Liver (tissue), 9 donors: ENCODE data around the gene ZNF492. TPM values are rescaled to one million over a fixed set of nuclear protein-coding genes. Genes with fewer than 3 reads are reported as not detected.

Experiments used
- DNase-seq: peaks from one replicate; pipeline ENCODE4 v3.0.0-alpha.2; 2017; ENCODE audit warnings: low spot score
- H3K27ac ChIP-seq, 2 donors: one replicate each; pipeline ENCODE4 v1.7.0; 2013; ENCODE audit warnings: inconsistent platforms in 2 of 2, low read length in 2 of 2, control low read depth in 1 of 2, low read depth in 1 of 2, mild to moderate bottlenecking in 1 of 2
- H3K27me3 ChIP-seq, 4 donors: one replicate each; pipeline versions ENCODE4 v1.6.1 to v1.7.0; 2013; ENCODE audit warnings: low read length in 3 of 4, inconsistent platforms in 1 of 4, mild to moderate bottlenecking in 1 of 4, moderate library complexity in 1 of 4; ENCODE audit not compliant: control insufficient read depth in 4 of 4, insufficient read depth in 4 of 4
- H3K36me3 ChIP-seq, 4 donors: one replicate each; pipeline versions ENCODE4 v1.6.1 to v1.7.0; 2013; ENCODE audit warnings: low read length in 3 of 4, mild to moderate bottlenecking in 3 of 4, low read depth in 1 of 4, moderate library complexity in 1 of 4; ENCODE audit not compliant: control insufficient read depth in 4 of 4, insufficient read depth in 3 of 4
- H3K4me1 ChIP-seq, 4 donors: one replicate each; pipeline versions ENCODE4 v1.6.1 to v1.7.0; 2013; ENCODE audit warnings: low read length in 3 of 4, mild to moderate bottlenecking in 3 of 4, moderate library complexity in 1 of 4; ENCODE audit not compliant: control insufficient read depth in 4 of 4, insufficient read depth in 4 of 4
- H3K4me3 ChIP-seq, 3 donors: one replicate each; pipeline versions ENCODE4 v1.6.1 to v1.7.0; 2013; ENCODE audit warnings: low read length in 3 of 3, control low read depth in 1 of 3, low read depth in 1 of 3, mild to moderate bottlenecking in 1 of 3
- H3K9ac ChIP-seq, 2 donors: one replicate each; pipeline ENCODE4 v1.7.0; 2013; ENCODE audit warnings: low read length in 2 of 2, mild to moderate bottlenecking in 2 of 2, moderate library complexity in 2 of 2, control low read depth in 1 of 2, low read depth in 1 of 2
- H3K9me3 ChIP-seq, 4 donors: one replicate each; pipeline versions ENCODE4 v1.6.1 to v1.7.0; 2013; ENCODE audit warnings: low read length in 3 of 4; ENCODE audit not compliant: control insufficient read depth in 4 of 4
- CTCF ChIP-seq: fragments of 150-350 bp; IDR thresholded peaks from 2 replicates; pipeline ENCODE4 v1.5.1; 2017; ENCODE audit warnings: improper control_type of control experiment, low read depth, low read length; ENCODE audit not compliant: missing input control
- GABPA ChIP-seq, 2 donors: IDR thresholded peaks in 1 of 2; conservative IDR thresholded peaks in 1 of 2; 2 replicates each; pipeline ENCODE4 v1.6.1; 2016; ENCODE audit warnings: antibody characterized with exemption in 2 of 2, mild to moderate bottlenecking in 1 of 2, moderate library complexity in 1 of 2
- HNF4A ChIP-seq, 2 donors: conservative IDR thresholded peaks; 2 replicates each; pipeline ENCODE4 v1.6.1; 2016; ENCODE audit warnings: antibody characterized with exemption in 2 of 2, mild to moderate bottlenecking in 2 of 2
- HNF4G ChIP-seq: IDR thresholded peaks from 2 replicates; pipeline ENCODE4 v1.6.1; 2016; ENCODE audit warnings: antibody characterized with exemption
- JUND ChIP-seq, 2 donors: IDR thresholded peaks; 2 replicates each; pipeline ENCODE4 v1.6.1; 2016; ENCODE audit warnings: antibody characterized with exemption in 2 of 2
- NR2F2 ChIP-seq: IDR thresholded peaks from 2 replicates; pipeline ENCODE4 v1.6.1; 2016; ENCODE audit warnings: antibody characterized with exemption
- RAD21 ChIP-seq, 2 donors: IDR thresholded peaks; 2 replicates each; pipeline ENCODE4 v1.6.1; 2016; ENCODE audit warnings: antibody characterized with exemption in 2 of 2, mild to moderate bottlenecking in 2 of 2
- REST ChIP-seq: IDR thresholded peaks from 2 replicates; pipeline ENCODE4 v1.6.1; 2016; ENCODE audit warnings: antibody characterized with exemption, mild to moderate bottlenecking
- SP1 ChIP-seq: IDR thresholded peaks from 2 replicates; pipeline ENCODE4 v1.6.1; 2018; ENCODE audit warnings: antibody characterized with exemption, mild to moderate bottlenecking
- TAF1 ChIP-seq: conservative IDR thresholded peaks from 2 replicates; pipeline ENCODE4 v1.6.1; 2016; ENCODE audit warnings: antibody characterized with exemption, mild to moderate bottlenecking
- YY1 ChIP-seq: IDR thresholded peaks from 2 replicates; pipeline ENCODE4 v1.6.1; 2016; ENCODE audit warnings: antibody characterized with exemption, mild to moderate bottlenecking
- ZBTB33 ChIP-seq: IDR thresholded peaks from 2 replicates; pipeline ENCODE4 v1.6.1; 2016; ENCODE audit warnings: antibody characterized with exemption
- WGBS: extraction: QIAGEN DNeasy Blood & Tissue Kit; methylation state at CpG from one replicate; pipeline ENCODE4 v1.1.7; 2013; 5-methylcytosine and 5-hydroxymethylcytosine counted together
- polyA plus RNA-seq, 2 donors: library from polyadenylated mRNA; stranded (reverse) in 1 of 2; unstranded in 1 of 2; fragments of 200-250 nt in 1 of 2; fragments of >200 nt in 1 of 2; fragmentation: Nextera tagmentation in 1 of 2; extraction: Ambion mirVana in 1 of 2; gene quantifications; one replicate each; pipeline versions ENCODE4 v1.2.1 to v1.2.3, GENCODE V29; 2013 to 2015
- total RNA-seq, 2 donors: library from RNA; depleted of rRNA; stranded (reverse); fragments of >200 nt; gene quantifications; one replicate each; pipeline ENCODE4 v1.2.3, GENCODE V29; 2014
- donor health status: healthy.
- donor health status: healthy.
- donor health status: healthy.
- donor health status: healthy.
- donor health status: healthy.

ZNF492 gene
- total and polyA plus RNA-seq, 4 donors, result under 0.01 to 2.4 (median 0.01) TPM; not detected in 1

- H3K4me3 ChIP-seq, result no peak overlapping the region
- WGBS, result 63% methylated on average over 12 of the region's 12 CpGs
- DNase-seq, result no peak
- no peak overlapping the region for H3K9ac ChIP-seq
- H3K27me3 ChIP-seq, result no peaks in the 10 kb centered on the region
- no peak for TF ChIP-seq GABPA (IDR thresholded peaks at IDR 0.05 in 1 of 2, conservative IDR thresholded peaks at IDR 0.05 in 1 of 2)
- TF ChIP-seq HNF4G, result no peak
- no peak for TF ChIP-seq REST
- no peak for TF ChIP-seq JUND (IDR thresholded peaks at IDR 0.05)
- no peak for TF ChIP-seq RAD21 (IDR thresholded peaks at IDR 0.05)
- TF ChIP-seq TAF1, result no peak
- no peak for TF ChIP-seq YY1
- TF ChIP-seq CTCF, result no peak
- no peak for TF ChIP-seq ZBTB33
- no peak for TF ChIP-seq NR2F2
- H3K27ac ChIP-seq, result no peak overlapping the region
- no peaks in the 10 kb centered on the region for H3K4me1 ChIP-seq
- H3K36me3 ChIP-seq, result no peaks in the 10 kb centered on the region
- H3K9me3 ChIP-seq, result peaks cover 0 to 6% (median under 1%) of the 10 kb centered on the region in 4 donors
Observed at GRCh38 chr19:22605275-22606211, 28.6 kb upstream of the ZNF492 start.

GRCh38 chr19:22606212-22606553, 27.9 kb upstream of the ZNF492 start:
- no peaks in the 10 kb centered on the region for H3K36me3 ChIP-seq
- no peaks in the 10 kb centered on the region for H3K4me1 ChIP-seq
- peaks cover 0 to 6% (median under 1%) of the 10 kb centered on the region in 4 donors for H3K9me3 ChIP-seq
- no peaks in the 10 kb centered on the region for H3K27me3 ChIP-seq
- no peak for DNase-seq
- H3K4me3 ChIP-seq, result no peak overlapping the region
- TF ChIP-seq HNF4A (conservative IDR thresholded peaks at IDR 0.05) (no peak), HNF4G (no peak), SP1 (no peak), RAD21 (IDR thresholded peaks at IDR 0.05) (no peak), YY1 (no peak), JUND (IDR thresholded peaks at IDR 0.05) (no peak), REST (no peak)
- 52% methylated on average over 2 of the region's 2 CpGs for WGBS
- no peak overlapping the region for H3K27ac ChIP-seq
- no peak overlapping the region for H3K9ac ChIP-seq
